Daoy (cell line): ENCODE results near the gene ZNF514. TPM values are rescaled to one million over a fixed set of nuclear protein-coding genes. Genes with fewer than 3 reads are reported as not detected.

Source experiments
- DNase-seq: peaks from one replicate; pipeline ENCODE4 v3.0.0-alpha.2; 2015; ENCODE audit warnings: low read depth
- total RNA-seq: library from RNA; depleted of rRNA; stranded (reverse); fragments of >200 nt; shearing (Covaris generic); gene quantifications from 2 replicates; pipeline ENCODE4 v1.2.3, GENCODE V29; 2014; rRNA removed

Gene ZNF514
- 3.1 and 6.7 TPM in 2 replicates for total RNA-seq

DNA sequence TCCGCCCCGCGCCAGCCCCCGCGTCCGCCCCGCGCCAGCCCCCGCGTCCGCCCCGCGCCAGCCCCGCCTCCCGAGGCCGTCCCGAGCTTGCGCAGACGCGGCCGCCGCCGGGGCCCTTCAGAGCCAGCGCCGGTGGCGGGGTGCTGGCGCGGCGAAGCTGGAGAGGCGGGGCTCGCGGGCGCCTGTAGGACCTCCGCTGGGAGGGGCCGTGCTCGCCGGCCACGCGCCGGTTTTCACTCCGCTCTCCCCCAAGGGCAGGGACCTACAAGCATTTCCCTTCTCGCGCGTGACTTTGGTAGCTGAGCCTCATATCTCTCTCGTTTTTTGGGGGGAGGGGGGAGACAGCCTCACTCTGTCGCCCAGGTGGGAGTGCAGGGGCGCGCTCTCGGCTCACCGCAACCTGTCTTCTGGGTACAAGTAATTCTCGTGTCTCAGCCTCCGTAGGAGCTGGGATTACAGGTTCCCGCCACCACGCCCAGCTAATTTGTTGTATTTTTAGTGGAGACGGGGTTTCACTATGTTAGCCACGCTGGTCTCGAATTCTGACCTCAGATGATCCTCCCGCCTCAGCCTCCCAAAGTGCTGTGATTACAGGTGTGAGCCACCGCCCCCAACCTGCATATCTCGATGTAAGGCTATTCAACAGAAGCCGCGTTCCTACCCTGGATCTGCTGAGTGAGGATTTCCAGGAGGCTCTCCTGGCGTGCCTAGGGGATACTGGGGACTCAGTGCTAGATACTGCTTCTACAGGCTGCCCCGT, at the start of gene ZNF514:
Gene ZNF514 (minus strand): TSS at position 159 of the 760 bp plus-strand sequence. CDS start 6,595 bp downstream, outside the sequence.
- peak; percentile 73 for DNase-seq

DNA sequence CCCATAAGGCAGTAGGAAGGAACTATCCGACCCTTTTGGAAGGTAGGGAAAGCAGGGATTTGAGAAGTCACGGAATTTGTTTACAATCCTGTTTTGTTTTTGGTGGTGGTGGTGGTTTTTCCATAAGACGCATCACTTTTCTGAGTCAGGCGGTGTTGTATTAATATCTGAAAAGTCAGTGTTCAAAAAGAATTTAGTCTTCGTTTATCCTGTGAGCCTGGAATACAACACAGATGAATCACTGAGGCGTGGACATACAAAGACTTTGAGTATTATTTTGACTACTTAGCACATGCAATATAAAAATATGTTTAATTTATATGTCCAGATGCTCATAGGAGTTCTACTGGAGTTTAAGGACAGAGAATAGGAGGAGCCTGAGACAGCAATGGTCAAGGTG, 48.5 kb upstream of the ZNF514 start:
- no peak for DNase-seq

DNA sequence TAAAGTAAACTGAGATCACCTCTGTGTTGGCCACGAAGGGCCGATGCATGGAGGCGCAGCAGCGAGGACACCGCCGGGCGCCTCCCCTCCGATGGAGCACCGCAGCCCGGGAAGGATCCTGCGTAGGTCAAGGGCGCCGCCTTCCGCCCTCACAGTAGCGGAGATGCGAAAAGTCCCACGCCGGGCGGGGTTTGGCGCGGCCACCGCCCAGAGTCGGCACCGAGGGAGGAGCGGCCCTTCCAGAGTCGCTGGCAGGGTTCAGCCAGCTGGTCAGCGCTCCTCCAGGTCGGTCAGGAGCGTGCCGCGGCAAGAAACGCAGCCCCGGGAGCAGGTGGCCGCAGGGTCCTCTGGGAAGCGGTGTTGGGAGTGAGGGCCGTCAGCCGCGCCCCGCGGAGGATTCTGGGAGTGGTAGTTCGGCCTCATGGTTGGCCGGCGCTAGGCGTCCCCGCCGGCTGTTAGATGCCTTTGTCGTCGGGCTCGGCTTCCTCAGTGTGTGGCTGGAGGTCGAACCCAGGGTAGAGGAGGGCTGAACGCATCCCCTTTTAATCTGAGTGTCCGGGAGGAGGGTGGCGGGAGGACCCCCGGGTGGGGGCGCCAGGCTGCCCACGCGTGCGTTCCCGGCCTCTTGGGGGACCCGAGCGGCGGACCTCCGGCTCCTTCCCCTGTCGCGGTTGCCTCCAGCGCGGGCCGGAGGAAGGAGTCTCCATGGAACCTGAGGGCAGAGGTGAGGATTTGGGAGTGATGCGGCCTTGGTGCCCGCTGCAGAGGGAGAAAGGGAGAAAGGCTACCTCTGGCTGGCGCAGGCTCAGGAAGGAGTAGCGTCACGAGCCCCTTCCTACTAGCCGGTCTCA, 47.7 kb upstream of the ZNF514 start, which contains the start of gene ZNF892:
Gene ZNF892 (plus strand): TSS at position 411 of the 851 bp plus-strand sequence. CDS start 295 bp downstream, at position 706.
- DNase-seq: peak; percentile 94

DNA sequence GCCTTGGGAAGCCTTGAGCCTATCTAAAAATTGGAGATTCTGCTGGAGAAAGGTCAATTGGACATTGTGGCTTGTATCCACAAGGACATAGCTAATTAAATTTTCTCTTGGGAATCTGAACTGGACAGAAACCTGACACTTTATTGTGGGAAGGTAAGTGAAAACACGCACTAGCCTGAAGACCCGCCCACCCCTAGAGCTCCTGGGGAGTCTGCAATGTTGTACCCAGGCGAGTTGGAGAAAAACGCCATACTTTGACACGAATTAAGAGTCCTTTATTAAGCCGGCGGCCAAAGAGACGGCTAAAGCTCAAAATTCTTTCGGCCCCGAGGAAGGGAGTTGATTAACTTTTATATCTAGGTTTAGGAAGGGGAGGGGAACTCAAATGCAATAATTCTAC, 46.4 kb upstream of the ZNF514 start:
- no peak for DNase-seq

DNA sequence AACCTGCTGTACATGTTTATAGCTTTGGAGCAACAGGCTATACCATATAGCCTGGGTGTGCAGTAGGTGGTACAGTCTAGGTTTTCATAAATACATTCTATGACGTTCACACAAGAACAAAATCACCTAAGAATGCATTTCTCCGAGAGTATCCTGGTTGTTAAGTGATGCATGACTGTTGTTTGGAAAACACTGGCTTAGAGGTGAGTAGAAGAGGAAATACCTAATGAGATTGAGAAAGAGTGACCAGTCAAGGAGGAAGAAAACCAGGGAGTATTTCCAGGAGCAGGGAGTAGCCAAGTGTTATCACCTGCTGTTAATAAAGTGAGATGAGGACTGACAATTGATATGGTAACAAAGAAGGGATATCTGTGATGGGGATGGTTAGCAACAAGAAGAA, 44.7 kb upstream of the ZNF514 start:
- no peak for DNase-seq

DNA sequence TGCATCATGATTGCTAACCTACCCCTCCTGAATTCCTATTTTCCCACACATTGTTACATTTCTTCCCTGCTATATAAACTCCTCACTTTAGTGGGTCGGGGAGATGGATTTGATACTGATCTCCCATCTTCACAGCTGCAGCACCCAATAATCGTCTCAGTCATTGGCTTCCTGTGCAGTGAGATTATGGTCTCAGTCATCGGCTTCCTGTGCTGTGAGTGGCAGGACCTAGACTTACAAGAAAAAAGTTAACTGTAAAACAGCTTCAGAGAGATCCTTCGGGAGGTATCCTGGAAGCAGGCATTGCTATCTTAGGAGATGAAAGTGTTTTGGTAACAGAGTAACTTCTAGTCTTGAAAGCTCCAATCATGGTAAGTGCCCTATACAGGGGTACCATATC, 44.3 kb upstream of the ZNF514 start:
- DNase-seq: no peak

DNA sequence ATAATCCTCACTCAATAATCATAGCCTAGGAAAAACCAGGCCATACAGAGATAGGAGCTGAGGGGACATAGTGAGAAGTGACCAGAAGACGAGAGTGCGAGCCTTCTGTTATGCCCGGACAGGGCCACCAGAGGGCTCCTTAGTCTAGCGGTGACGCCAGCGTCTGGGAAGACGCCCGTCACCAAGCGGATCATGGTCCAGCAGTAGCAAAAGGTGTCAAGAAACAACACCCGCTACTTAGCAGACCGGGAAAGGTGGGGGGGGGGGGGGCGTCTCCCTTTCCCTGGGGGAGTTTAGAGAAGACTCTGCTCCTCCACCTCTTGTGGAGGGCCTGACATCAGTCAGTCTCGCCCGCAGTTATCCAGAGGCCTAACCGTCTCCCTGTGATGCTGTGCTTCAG, 33.3 kb upstream of the ZNF514 start:
- DNase-seq: peak; percentile 25

DNA sequence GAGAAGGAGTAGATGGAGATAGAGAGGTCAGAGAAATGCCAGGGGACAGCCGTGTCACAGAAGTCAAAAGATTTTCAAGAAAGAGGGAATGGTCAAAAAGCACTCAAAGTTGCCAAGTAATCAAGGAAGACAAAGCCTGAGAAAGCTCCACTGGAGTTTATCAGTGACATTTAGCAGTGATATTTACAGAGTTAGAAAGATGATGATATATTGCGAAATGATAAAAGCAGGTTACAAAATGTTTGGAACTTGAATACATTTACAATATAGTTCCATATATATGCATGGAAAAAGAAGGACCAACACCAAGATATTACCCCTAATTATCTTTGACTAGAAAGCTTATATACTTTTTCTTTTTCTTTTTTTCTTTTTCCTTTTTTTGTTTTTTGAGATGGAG, 26.3 kb upstream of the ZNF514 start:
- no peak for DNase-seq

DNA sequence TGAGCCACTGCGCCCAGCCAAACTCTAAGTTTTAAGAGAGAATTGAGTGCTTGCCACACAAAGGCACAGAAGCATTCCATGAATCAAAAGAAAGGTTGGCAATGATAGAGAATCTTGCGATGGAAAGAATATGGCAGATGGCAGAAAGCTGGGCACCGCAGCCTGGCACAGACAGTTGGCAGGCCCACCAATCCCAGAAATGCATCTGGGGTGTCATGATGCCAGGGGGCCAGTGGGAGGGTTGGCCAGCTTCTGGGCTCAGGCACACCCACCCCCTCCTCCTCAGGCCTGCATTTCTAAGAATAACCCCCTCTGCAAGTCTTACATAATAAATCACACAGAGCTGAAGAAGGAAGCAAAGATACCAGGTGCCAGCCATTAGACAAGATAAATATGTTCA, 25.5 kb upstream of the ZNF514 start:
- DNase-seq: no peak

DNA sequence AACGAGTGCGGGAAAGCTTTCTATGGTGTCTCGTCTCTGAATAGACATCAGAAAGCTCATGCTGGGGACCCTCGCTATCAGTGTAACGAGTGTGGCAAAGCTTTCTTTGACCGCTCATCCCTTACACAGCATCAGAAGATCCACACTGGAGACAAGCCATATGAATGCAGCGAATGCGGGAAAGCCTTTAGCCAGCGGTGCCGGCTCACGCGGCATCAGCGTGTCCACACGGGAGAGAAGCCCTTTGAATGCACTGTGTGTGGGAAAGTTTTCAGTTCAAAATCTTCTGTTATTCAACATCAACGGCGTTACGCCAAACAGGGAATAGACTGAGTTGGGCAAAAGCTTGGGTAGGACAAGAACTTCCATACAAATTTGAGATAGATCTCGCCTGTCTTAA, 22.1 kb upstream of the ZNF514 start:
- DNase-seq: no peak

DNA sequence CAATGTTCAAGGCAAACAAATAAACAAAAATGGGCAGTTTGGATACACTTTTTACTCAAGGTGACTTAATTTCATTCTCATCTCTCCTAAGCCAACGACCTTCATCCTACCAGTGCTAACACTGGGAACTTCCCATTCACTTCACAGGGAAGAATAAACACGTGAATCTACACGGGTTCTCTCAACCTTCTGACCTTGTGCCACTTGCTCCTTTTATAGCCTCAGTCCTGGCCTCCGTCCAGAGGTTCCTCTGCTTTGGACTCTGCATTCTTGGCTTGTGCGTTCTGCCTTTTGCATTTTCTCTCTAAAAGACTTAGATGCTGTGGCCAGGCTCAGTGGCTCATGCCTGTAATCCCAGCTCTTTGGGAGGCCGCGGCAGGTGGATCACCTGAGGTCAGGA, 19.8 kb upstream of the ZNF514 start:
- DNase-seq: no peak

DNA sequence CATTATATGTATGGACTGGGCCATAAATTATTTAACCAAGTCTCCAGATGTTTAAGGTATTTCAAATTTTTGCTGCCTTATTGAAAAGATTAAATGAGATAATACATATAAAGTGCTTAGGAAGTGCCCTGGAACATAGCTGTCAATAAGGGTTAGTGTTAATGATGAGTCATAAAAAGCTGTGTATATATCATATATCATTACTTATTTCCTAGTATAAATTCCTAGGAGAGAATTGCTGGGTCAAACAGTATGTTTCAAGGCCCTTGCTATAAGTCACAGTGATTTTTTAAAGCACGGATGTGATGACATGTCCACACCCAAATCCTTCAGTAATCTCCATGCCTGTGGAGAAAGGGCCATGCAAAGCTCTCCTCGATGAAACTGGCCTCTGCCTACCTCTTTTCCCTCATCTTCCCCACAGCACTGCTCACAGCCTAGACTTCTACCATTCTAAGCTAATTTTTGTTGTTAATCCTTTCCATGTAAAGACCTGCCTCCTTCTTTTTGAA, 14.4 kb upstream of the ZNF514 start:
- no peak for DNase-seq

DNA sequence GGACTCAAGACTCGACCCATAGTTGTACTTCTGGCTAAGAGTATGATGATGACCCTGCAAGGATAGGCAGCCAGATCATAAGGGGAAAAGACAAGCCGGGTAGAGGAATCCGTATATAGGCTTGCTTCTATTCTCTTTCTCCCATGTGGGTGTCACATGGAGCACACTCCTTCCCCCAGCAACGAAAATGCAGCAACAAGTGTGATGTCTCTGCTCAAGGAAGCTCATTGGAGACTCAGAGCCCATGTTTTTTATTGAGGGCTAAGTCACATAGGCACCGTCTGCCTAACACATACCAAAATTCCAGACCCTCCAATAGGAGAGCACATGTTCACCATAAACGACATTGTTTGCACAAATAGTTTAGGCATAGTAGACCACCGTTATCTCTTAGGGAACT, 12.3 kb upstream of the ZNF514 start:
- DNase-seq: no peak

DNA sequence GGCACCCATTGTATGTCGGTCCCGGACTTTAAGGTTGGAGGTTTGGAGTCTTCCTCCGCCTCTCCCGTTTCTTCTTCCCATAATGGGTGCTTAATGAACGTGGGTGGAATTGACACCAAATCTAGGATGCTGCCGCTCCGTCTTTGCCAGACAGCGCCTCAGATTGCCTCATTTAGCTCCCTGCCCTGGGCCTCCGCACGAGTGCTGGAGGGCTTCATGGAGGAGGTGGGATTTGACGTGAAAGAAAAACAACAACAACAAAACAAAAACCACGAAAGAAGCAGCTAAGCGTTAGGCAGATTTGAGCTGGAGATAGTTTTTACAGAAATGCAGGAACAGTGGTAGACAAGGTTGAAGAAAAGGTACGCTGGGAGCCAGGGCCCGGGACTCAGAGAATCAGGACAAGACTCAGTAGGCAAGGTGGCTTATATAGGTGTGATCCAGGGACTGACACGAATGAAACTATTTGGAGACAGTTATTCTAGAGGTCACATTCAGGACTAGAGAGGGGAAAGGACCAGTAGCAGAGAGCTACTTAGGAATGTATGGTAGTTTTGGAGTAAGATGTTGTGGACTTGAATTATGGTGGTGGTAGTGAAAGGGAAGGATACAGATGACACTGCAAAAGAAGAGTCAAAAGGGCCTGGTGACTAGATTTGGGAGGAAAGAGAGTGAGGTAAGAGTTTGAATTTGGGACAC, 6.6 kb upstream of the ZNF514 start:
- DNase-seq: no peak

DNA sequence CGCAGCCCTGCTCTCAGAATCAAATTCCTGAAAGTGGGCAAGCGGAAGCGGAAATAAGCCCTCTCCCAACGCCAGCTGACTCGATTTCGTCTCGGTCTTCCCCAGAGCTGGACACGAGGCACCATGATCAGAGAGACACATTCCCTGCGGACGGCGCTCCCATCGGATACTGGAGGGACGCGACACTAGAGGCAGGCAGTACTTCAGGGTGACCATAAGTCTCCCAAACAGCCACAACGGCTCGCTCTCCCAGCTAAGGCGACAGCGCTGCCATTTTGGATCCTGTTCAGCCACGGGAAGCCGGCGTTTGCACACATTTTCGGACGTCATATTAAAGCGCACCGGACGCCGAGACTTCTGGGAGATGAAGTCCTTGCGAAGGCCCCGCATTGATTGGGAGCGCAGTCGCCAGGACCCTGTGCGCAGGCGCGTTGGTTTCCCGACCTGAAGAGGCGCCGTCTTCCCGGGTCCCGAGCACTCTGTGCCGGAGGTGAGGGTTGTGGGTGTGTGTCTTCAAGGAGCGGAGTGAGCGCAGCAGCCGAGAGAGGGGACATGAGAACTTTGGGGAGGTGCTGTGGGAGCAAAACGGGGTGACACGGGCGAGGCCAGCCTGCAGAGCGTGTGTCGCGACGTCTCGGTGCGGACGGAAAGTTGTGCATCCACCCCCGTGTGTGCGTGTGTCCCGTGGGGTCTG, 5.9 kb upstream of the ZNF514 start, which contains the start of gene ZNF2:
Gene ZNF2 (plus strand): TSS at position 439 of the 694 bp plus-strand sequence. CDS start 10,418 bp downstream, outside the sequence.
- DNase-seq: peak; percentile 97

DNA sequence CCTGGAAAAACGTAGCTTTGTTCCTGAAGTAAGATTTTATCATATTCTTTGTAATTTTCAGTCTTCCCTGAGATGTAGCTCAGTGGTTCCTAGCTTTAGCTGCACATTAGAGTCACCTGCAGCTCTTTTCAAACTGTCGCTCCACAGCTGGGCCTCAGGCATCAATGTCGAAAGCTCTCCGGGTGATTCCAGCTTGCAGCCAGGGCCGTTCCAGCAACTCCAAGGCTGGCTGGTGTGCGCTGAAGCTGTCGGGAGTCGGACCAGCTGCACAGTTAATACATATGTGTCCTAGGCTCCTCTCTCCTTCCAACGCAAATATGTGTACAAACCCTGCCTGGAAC, 5.4 kb upstream of the ZNF514 start:
- no peak for DNase-seq

DNA sequence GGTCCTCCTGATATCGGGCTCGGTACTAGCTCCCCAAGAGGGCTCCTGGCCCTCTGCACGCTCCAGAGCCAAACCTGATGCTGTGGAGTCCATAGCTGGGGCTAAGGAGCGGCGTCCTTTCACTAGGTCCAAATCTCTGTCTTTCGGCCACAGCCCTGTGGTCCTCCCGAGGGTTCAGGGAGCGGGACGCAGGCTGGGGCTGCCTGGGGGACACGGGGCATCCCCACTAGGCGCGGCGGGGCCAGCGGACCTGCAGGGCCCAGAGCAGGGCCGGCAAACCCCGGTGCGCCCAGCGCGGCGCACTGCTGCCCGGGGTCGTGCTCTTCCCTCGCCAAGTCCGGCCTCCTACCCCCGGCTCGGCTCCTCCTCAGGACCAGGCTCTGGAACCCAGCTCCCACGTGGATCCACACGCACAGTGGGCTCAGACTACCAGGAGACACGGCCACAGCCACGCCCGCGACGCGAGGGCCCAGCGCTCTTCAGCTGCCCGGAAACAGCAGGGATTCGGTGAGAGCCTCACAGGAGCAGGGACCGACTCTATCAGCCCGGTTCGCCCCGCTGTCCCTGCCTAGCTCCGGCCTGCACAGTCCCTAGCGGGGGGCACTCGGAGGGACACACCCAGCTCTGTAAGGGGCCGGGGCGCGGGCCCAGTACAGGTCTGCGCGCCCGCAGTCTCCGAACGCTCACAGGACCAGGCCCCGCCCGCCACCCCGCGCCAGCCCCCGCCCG, 593 bp downstream of the ZNF514 start:
- DNase-seq: peak; percentile 62

DNA sequence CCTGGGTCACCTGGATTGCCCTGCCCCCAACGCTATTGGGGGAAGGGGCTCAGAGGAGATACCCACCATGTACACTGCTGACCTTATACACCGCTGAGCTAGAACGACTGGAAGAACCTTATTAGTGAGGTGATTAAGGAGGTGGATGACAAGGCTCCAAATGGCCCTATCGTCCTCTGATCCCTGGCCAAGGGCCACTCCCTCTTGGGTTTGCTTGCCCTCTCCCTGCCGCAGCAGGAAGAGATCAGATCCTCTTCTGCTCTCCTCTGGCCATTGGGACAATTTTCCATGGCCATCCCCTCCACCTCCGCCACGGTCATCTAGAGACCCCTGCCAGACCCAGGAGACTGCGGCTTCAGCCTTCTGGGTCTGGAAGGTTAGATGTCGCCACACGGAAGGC, 1.2 kb downstream of the ZNF514 start:
- peak; percentile 3 for DNase-seq

DNA sequence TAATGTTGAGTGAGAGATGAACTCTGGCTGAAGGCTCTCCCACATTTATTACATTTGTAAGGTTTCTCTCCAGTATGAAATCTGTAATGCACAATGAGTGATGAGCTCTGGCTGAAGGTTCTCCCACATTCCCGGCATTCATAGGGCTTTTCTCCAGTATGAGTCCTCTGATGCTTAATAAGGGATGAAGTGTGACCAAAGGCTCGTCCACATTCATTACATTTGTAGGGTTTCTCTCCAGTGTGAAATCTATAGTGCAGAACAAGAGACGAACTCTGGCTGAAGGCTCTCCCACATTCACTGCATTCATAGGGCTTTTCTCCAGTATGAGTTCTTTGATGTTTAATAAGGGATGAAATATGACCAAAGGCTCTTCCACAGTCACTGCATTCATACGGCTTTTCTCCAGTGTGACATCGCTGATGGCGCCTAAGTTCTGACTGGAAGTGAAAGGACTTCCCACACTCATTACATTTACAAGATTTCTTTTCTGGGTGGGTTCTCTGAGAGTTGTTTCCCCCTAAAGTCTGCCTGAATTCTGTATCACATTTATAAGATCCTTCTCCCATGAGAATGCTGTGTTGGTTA, 10.2 kb downstream of the ZNF514 start:
- no peak for DNase-seq

DNA sequence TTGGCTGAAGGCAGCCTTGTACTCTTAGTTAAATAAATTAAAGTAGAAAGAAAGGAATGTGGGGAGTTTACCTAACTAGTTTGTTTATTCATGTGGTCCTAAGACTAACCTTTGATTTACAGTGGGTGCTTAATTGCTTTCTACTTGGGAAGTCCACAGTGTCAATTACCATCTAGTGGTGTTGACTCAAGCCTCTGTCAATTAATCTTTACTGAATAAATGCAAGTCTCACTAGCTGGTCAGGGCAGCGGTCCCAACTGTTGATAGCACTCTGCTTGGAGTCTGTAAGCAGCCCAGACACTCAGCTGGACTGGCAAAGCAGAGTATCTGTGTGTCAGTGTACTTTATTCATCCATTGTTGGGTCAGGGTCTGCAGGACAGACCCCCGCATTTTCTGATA, 15.8 kb downstream of the ZNF514 start:
- no peak for DNase-seq
